Type B pancreatic cell (in vitro differentiated cells): ENCODE measurements around the gene CHMP3. TPM values are rescaled to one million over a fixed set of nuclear protein-coding genes. Genes with fewer than 3 reads are reported as not detected.

Experiments used
- DNase-seq: peaks from one replicate; pipeline ENCODE4 v3.0.0; 2021; ENCODE audit warnings: mixed read lengths; ENCODE audit not compliant: unreplicated experiment; ENCODE audit errors: extremely low spot score
- H3K27ac Mint-ChIP-seq: 2 replicates; pipeline ENCODE4 v1.8.0; 2021; ENCODE audit warnings: mild to moderate bottlenecking, mixed read lengths
- H3K27me3 Mint-ChIP-seq: 2 replicates; pipeline ENCODE4 v1.8.0; 2021; ENCODE audit warnings: mixed read lengths
- H3K36me3 Mint-ChIP-seq: 2 replicates; pipeline ENCODE4 v1.8.0; 2021; ENCODE audit warnings: mixed read lengths
- H3K4me1 Mint-ChIP-seq: one replicate; pipeline ENCODE4 v1.8.0; 2021; ENCODE audit warnings: mixed read lengths; ENCODE audit not compliant: unreplicated experiment
- H3K4me3 Mint-ChIP-seq: 2 replicates; pipeline ENCODE4 v1.8.0; 2021; ENCODE audit warnings: mild to moderate bottlenecking, mixed read lengths
- H3K9me3 Mint-ChIP-seq: 2 replicates; pipeline ENCODE4 v1.8.0; 2021; ENCODE audit warnings: mixed read lengths
- total RNA-seq: library from RNA; stranded (reverse); gene quantifications from 2 replicates; pipeline ENCODE4 v1.2.1, GENCODE V29; 2021; ENCODE audit warnings: low replicate concordance
- TF ChIP-seq, protein P1 (sequence below): fragments of 200-600 bp; sonication (generic); conservative IDR thresholded peaks from 2 replicates; pipeline ENCODE4 v1.5.0; 2021; ENCODE audit warnings: antibody characterized with exemption, mild to moderate bottlenecking

The CHMP3 gene
- total RNA-seq, 1 donor from 2014 or later = 76.4 TPM

DNA sequence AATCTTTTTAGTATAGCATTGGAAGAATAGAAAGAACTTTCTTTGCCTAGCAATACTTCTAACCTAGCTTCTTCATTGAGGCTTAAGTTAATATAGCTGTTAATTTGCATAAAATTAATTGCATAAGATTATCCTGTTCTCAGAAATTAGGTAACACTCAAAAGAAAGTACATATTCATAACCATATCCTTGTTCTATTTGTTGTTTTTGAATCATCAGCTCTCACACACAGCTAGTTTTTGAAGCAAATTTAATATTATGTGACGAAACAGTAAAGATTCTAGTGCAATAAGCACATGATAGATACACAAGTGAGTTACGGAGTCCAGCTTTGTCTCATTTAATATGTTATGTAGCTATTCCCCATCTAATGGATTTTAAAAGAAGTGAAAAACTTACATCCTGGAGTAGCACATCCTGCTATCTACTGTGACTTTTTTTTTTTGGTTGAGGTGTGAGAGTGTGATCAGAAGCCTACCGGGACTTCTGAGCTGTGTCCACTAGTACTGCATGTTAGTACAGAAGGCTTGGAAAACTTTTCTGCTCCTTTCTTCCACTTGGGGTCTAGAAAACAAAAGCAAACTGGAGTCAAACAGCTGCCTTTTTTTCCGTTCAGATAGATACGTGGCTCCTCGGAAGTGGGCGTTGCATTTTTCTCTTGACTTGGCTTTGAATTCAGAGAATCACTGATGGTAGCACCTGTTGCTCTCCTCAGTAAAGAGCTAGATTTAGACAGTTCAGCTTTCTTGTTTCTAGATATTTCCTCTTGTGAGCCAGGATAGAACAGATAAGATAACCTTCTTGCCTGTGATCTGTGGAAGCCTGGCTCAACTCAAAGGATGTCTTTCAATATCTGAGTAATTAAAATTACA, 94.8 kb downstream of the CHMP3 start:
- TF ChIP-seq, protein P1, sequence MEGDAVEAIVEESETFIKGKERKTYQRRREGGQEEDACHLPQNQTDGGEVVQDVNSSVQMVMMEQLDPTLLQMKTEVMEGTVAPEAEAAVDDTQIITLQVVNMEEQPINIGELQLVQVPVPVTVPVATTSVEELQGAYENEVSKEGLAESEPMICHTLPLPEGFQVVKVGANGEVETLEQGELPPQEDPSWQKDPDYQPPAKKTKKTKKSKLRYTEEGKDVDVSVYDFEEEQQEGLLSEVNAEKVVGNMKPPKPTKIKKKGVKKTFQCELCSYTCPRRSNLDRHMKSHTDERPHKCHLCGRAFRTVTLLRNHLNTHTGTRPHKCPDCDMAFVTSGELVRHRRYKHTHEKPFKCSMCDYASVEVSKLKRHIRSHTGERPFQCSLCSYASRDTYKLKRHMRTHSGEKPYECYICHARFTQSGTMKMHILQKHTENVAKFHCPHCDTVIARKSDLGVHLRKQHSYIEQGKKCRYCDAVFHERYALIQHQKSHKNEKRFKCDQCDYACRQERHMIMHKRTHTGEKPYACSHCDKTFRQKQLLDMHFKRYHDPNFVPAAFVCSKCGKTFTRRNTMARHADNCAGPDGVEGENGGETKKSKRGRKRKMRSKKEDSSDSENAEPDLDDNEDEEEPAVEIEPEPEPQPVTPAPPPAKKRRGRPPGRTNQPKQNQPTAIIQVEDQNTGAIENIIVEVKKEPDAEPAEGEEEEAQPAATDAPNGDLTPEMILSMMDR = no peak
- Mint-ChIP-seq H3K4me3 (no peak overlapping the region), H3K27me3 (no peaks in the 10 kb centered on the region), H3K4me1 (no peaks in the 10 kb centered on the region), H3K9me3 (no peaks in the 10 kb centered on the region), H3K27ac (no peak overlapping the region), H3K36me3 (peaks cover 30% of the 10 kb centered on the region)
- no peak for DNase-seq

DNA sequence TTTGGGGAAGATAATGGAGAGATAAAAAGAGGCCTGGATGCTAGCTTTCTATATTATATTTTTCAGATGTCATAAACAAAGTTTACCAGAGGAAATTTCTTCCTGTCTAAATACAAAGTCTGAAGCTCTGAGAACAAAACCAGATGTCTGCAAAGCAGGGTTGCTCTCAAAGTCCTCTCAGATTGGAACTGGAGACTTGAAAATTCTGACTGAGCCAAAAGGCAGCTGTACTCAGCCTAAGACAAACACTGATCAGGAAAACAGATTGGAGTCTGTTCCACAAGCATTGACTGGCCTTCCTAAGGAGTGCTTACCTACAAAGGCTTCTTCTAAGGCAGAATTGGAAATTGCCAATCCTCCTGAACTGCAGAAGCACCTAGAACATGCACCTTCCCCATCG, 96.9 kb downstream of the CHMP3 start:
- DNase-seq = no peak
- TF ChIP-seq, protein P1 = no peak
- H3K36me3 Mint-ChIP-seq = peaks cover 27% of the 10 kb centered on the region

DNA sequence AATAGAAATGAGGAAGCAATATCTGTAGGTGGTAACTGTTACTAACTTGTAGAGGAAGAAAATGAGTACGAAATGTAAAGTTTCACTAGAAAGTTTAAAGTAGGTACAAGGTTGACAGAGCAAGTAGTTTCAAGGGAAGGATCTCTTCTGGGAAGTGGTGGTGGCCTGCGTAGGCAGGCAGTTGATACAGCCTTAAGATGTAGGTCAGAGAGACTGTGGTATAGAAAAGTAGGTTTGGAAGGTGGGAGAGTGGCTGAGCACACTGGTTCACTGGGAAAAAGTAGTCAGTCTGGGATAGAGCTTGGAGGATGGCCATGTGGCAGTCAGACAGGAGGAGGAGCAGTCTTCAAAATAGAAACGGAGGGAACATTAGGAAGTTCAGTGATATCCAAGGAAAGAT, 98.6 kb downstream of the CHMP3 start:
- H3K4me3 Mint-ChIP-seq = no peak overlapping the region
- H3K27me3 Mint-ChIP-seq = no peaks in the 10 kb centered on the region
- H3K36me3 Mint-ChIP-seq = peaks cover 38% of the 10 kb centered on the region
- DNase-seq = no peak
- no peak overlapping the region for H3K27ac Mint-ChIP-seq
- TF ChIP-seq, protein P1 = no peak
- H3K4me1 Mint-ChIP-seq = no peaks in the 10 kb centered on the region
- H3K9me3 Mint-ChIP-seq = no peaks in the 10 kb centered on the region

More for the DNA sequence above, 96.9 kb downstream of the CHMP3 start:
- H3K4me3 Mint-ChIP-seq = no peak overlapping the region
- H3K27me3 Mint-ChIP-seq = no peaks in the 10 kb centered on the region
- no peaks in the 10 kb centered on the region for H3K4me1 Mint-ChIP-seq
- H3K27ac Mint-ChIP-seq = no peak overlapping the region
- H3K9me3 Mint-ChIP-seq = no peaks in the 10 kb centered on the region

DNA sequence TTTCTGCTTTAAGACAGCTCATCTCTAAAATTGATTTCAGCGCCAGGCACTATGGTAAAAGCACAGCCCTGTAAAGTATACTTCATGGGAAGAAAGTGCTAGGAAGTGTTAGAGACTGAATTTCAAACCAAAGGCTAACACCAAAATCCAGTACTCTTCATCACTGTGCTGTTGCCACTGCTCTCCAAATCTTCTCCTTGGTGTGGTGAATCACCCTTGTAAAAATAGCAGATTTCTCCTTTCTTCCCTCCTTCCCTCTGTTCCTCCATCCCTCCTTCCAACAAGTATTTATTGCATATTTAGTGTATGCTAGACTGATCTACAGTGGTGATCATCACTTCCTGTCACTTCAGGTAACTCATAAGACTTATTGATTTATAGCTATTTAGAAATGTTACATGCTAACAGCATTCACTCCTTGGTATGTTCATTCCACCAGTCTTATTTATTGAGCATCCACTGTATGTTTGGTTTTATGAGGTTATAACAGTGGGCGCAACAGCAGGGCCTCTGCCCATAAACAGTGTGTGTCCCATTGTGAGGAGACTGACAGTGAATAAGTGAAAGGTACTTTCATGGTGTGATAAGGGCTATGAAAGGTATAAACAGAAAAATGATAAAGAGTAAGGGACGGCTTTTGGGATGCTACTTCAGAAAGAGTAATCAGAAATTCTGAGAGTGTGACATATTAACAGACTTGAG, 102.0 kb downstream of the CHMP3 start:
- H3K4me3 Mint-ChIP-seq = no peak overlapping the region
- H3K9me3 Mint-ChIP-seq = no peaks in the 10 kb centered on the region
- no peak overlapping the region for H3K27ac Mint-ChIP-seq
- TF ChIP-seq, protein P1 = no peak
- no peaks in the 10 kb centered on the region for H3K27me3 Mint-ChIP-seq
- DNase-seq = no peak
- H3K36me3 Mint-ChIP-seq = peaks cover 53% of the 10 kb centered on the region
- H3K4me1 Mint-ChIP-seq = no peaks in the 10 kb centered on the region

DNA sequence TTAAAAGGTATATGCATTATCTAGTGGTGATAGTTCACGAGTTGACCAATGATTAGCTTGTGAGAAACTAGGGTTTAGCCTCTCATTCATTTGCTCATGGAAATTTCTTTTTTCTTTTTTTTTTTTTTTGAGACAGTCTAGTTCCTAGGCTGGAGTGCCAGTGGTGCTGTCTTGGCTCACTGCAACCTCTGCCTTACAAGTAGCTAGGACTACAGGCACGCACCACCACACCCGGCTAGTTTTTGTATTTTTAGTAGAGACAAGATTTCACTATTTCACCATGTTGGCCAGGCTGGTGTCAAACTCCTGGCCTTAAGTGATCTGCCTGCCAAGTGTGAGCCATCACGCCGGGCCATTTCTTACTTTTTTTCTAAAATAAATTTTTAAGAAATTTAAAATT, 108.1 kb downstream of the CHMP3 start:
- Mint-ChIP-seq H3K27ac (no peak overlapping the region), H3K9me3 (no peaks in the 10 kb centered on the region), H3K27me3 (no peaks in the 10 kb centered on the region), H3K4me3 (no peak overlapping the region), H3K36me3 (peaks cover 46% of the 10 kb centered on the region), H3K4me1 (peaks cover 4% of the 10 kb centered on the region)
- no peak for DNase-seq
- TF ChIP-seq, protein P1 = no peak
